GM19328 (cell line): ENCODE measurements around the gene MBNL1.
"Not testable (repeated sequence)": the region's sequence is repeated elsewhere in the genome, so short reads cannot be mapped to it uniquely, and the experiment has no call there.

Experiments
- ATAC-seq: cut with Tn5 transposase; IDR thresholded peaks from one replicate; pipeline ENCODE4 v1.9.1; 2021; ENCODE audit warnings: mild to moderate bottlenecking, moderate library complexity; ENCODE audit not compliant: unreplicated experiment

The MBNL1 gene

GRCh38 chr3:152372633-152373032 is 103.9 kb downstream of the MBNL1 start:
- not testable (repeated sequence) for ATAC-seq

GRCh38 chr3:152373379-152373778 is 104.7 kb downstream of the MBNL1 start:
- ATAC-seq, result no peak

GRCh38 chr3:152374262-152374990 is 105.7 kb downstream of the MBNL1 start:
- no peak for ATAC-seq

GRCh38 chr3:152375546-152375945 is 106.8 kb downstream of the MBNL1 start:
- ATAC-seq, result no peak

- ATAC-seq, result peak; percentile 68
These were observed 107.8 kb downstream of the MBNL1 start for GRCh38 chr3:152376351-152377183.

- peak; percentile 8 for ATAC-seq
These were observed 108.4 kb downstream of the MBNL1 start for GRCh38 chr3:152377184-152377570.

GRCh38 chr3:152379415-152380042 is 110.8 kb downstream of the MBNL1 start:
- no peak for ATAC-seq

GRCh38 chr3:152380043-152380442 is 111.3 kb downstream of the MBNL1 start:
- ATAC-seq, result no peak

- no peak for ATAC-seq
These were observed 113.2 kb downstream of the MBNL1 start for GRCh38 chr3:152381881-152382295.

GRCh38 chr3:152382312-152383135 is 113.8 kb downstream of the MBNL1 start:
- no peak for ATAC-seq

GRCh38 chr3:152383136-152383606 is 114.4 kb downstream of the MBNL1 start:
- no peak for ATAC-seq

- ATAC-seq, result no peak
These were observed 115.7 kb downstream of the MBNL1 start for GRCh38 chr3:152384412-152384811.

- no peak for ATAC-seq
These were observed 117.0 kb downstream of the MBNL1 start for GRCh38 chr3:152385761-152386160.

- no peak for ATAC-seq
These were observed 117.5 kb downstream of the MBNL1 start for GRCh38 chr3:152386208-152386607.

GRCh38 chr3:152388631-152389030 is 119.9 kb downstream of the MBNL1 start:
- no peak for ATAC-seq

GRCh38 chr3:152389316-152389934 is 120.7 kb downstream of the MBNL1 start:
- ATAC-seq, result no peak

GRCh38 chr3:152390647-152391046 is 121.9 kb downstream of the MBNL1 start:
- no peak for ATAC-seq

- no peak for ATAC-seq
These were observed 122.9 kb downstream of the MBNL1 start for GRCh38 chr3:152391671-152392070.

GRCh38 chr3:152392272-152392880 is 123.6 kb downstream of the MBNL1 start:
- ATAC-seq, result no peak

- no peak for ATAC-seq
These were observed 125.5 kb downstream of the MBNL1 start for GRCh38 chr3:152394246-152394645.
